OCI-LY7 (cell line): ENCODE results near the gene IRX4. TPM values are rescaled to one million over a fixed set of nuclear protein-coding genes. Genes with fewer than 3 reads are reported as not detected.

ENCODE experiments used
- BruUV-seq: library from RNA; stranded (reverse); fragments of 400-500 nt; replicated peaks from 2 replicates; lab custom pipeline; 2021; lab: Mats Ljungman, UMichigan
- CTCF ChIA-PET: fragments of 300-600 bp; sonication (Branson Sonifier 250); formaldehyde crosslinking; loops from one replicate; lab custom pipeline; 2022; ENCODE audit warnings: antibody characterized with exemption; ENCODE audit not compliant: unreplicated experiment; lab: Charles Lee
- POLR2A ChIA-PET: fragments of 300-600 bp; sonication (Branson Sonifier 250); formaldehyde crosslinking; loops from one replicate; lab custom pipeline; 2022; ENCODE audit warnings: antibody characterized with exemption; lab: Charles Lee
- DNase-seq: peaks from one replicate; pipeline ENCODE4 v3.0.0-alpha.2; 2015; ENCODE audit warnings: low spot score
- H2AFZ ChIP-seq: fragments of 200-600 bp; sonication (generic), shearing (Covaris generic); 2 replicates; pipeline ENCODE4 v1.6.1; 2014; ENCODE audit warnings: mild to moderate bottlenecking, antibody characterized with exemption, low read length, moderate library complexity
- H3K27ac ChIP-seq: fragments of 200-600 bp; sonication (generic); 2 replicates; pipeline ENCODE4 v1.5.1; 2014; ENCODE audit warnings: mixed run types, low read depth, mild to moderate bottlenecking, moderate library complexity, low read length, inconsistent platforms; ENCODE audit not compliant: poor library complexity, severe bottlenecking
- H3K36me3 ChIP-seq: fragments of 200-600 bp; sonication (generic); 2 replicates; pipeline ENCODE4 v1.6.1; 2014; ENCODE audit warnings: mild to moderate bottlenecking, antibody characterized with exemption, low read length, moderate library complexity, mixed read lengths; ENCODE audit not compliant: insufficient read depth
- H3K4me1 ChIP-seq: fragments of 200-600 bp; sonication (generic); 2 replicates; pipeline ENCODE4 v1.5.1; 2014; ENCODE audit warnings: mild to moderate bottlenecking, low read length; ENCODE audit not compliant: insufficient read depth, poor library complexity, severe bottlenecking
- H3K4me2 ChIP-seq: fragments of 200-600 bp; sonication (generic); 2 replicates; pipeline ENCODE4 v1.6.1; 2014; ENCODE audit warnings: mild to moderate bottlenecking, low read length
- H3K4me3 ChIP-seq: fragments of 200-600 bp; sonication (generic); 2 replicates; pipeline ENCODE4 v1.5.1; 2014; ENCODE audit warnings: mild to moderate bottlenecking, low read depth, low read length; ENCODE audit not compliant: poor library complexity, severe bottlenecking
- H3K79me2 ChIP-seq: fragments of 200-600 bp; sonication (generic); 2 replicates; pipeline ENCODE4 v1.6.1; 2016; ENCODE audit warnings: low read depth, mild to moderate bottlenecking, low read length, moderate library complexity, mixed read lengths; ENCODE audit not compliant: insufficient read depth
- H3K9me2 ChIP-seq: fragments of 200-600 bp; sonication (generic); 2 replicates; pipeline ENCODE4 v1.6.1; 2016; ENCODE audit warnings: mild to moderate bottlenecking, low read length, mixed read lengths; ENCODE audit not compliant: insufficient read depth
- H3K9me3 ChIP-seq: fragments of 200-600 bp; sonication (generic); 2 replicates; pipeline ENCODE4 v1.6.1; 2014; ENCODE audit warnings: mild to moderate bottlenecking, mixed run types, low read length, mixed read lengths
- H4K20me1 ChIP-seq: fragments of 200-600 bp; sonication (generic); 2 replicates; pipeline ENCODE4 v1.6.1; 2014; ENCODE audit warnings: mild to moderate bottlenecking, antibody characterized with exemption, low read length, moderate library complexity, mixed read lengths; ENCODE audit not compliant: insufficient read depth
- CTCF ChIP-seq: fragments of 200-600 bp; sonication (generic); conservative IDR thresholded peaks from 2 replicates; pipeline ENCODE4 v1.5.1; 2014; ENCODE audit warnings: mild to moderate bottlenecking, antibody characterized with exemption, low read length, moderate library complexity, mixed read lengths
- EZH2phosphoT487 ChIP-seq: fragments of 200-600 bp; sonication (generic); IDR thresholded peaks from 2 replicates; pipeline ENCODE4 v1.6.1; 2018; ENCODE audit warnings: low read depth, borderline replicate concordance, mild to moderate bottlenecking, mixed run types, antibody characterized with exemption, low read length, moderate library complexity, mixed read lengths
- intact Hi-C: fragments of 100-400 bp; cut with micrococcal nuclease; formaldehyde crosslinking; loops from one replicate; pipeline ENCODE4 v1.10.0; 2022; ENCODE audit not compliant: unreplicated experiment
- total RNA-seq, 2 experiments: library from RNA; depleted of rRNA in 1 of 2; stranded (reverse); fragments of >200 nt in 1 of 2; shearing (Covaris generic) in 1 of 2; gene quantifications; 2 replicates each; pipeline ENCODE4 v1.2.3, GENCODE V29; 2014 to 2022

IRX4 gene
- total RNA-seq, 2 experiments from 2014 or later = not detected

DNA sequence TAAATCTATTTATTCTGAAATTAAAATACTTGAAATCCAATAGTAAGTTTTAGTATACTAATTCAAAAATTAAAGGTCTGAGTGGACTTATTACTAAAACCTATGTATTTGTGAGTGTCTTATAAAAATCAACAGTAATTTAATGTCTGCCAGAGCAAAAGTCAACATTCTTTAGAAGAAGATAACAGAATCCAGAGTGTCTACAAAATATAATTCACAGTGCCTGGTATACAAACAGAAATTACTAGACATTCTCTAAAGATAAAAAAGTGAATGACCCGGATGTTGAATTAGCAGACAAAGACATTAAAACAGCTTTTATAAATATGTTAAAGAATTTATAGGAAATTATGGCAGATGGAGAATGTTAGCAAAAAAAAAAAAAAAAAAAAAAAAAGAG lies 22.4 kb upstream of the IRX4 start:
- no peaks in the 10 kb centered on the region for H3K9me3 ChIP-seq
- no peak overlapping the region for H3K4me3 ChIP-seq
- no peak overlapping the region for H3K4me2 ChIP-seq
- DNase-seq = no peak
- H3K79me2 ChIP-seq = no peaks in the 10 kb centered on the region
- no peaks in the 10 kb centered on the region for H3K4me1 ChIP-seq
- CTCF ChIA-PET = no interaction called here
- TF ChIP-seq EZH2phosphoT487 (no peak), CTCF (no peak)
- no peak overlapping the region for H2AFZ ChIP-seq
- no peaks in the 10 kb centered on the region for H3K36me3 ChIP-seq
- POLR2A ChIA-PET = no interaction called here
- H3K9me2 ChIP-seq = no peaks in the 10 kb centered on the region
- intact Hi-C loops = no loop called here
- no peaks in the 10 kb centered on the region for H4K20me1 ChIP-seq
- no peak overlapping the region for H3K27ac ChIP-seq
- BruUV-seq = no TSS peak

DNA sequence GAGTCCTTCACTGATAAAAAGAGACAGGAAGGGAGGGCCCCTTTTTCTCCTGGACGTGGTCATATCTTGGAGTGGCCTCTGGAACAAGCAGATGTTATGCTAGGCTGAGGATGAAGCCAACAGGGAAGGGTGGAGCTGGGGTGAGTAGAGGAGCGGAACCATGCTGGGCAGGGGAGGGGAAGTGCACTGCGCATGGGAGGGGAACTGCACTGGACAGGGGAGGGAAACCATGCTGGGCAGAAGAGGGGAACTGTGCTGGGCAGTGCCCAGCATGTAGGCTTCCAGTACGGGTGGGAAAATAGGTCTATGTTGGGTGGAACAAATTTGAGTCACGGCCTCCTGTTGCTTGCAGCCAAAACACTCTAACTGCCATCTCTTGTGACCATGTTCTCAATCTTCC lies 19.3 kb upstream of the IRX4 start:
- TF ChIP-seq EZH2phosphoT487 = no peak
- no peak for TF ChIP-seq CTCF
- Histone ChIP-seq H3K4me1 (no peaks in the 10 kb centered on the region), H3K4me2 (no peak overlapping the region), H3K9me3 (no peaks in the 10 kb centered on the region), H3K36me3 (no peaks in the 10 kb centered on the region), H3K4me3 (no peak overlapping the region), H3K79me2 (no peaks in the 10 kb centered on the region), H2AFZ (no peak overlapping the region), H3K9me2 (no peaks in the 10 kb centered on the region), H4K20me1 (no peaks in the 10 kb centered on the region), H3K27ac (no peak overlapping the region)
- ChIA-PET POLR2A (no interaction called here), CTCF (no interaction called here)
- no peak for DNase-seq
- BruUV-seq = no TSS peak
- intact Hi-C loops = no loop called here

DNA sequence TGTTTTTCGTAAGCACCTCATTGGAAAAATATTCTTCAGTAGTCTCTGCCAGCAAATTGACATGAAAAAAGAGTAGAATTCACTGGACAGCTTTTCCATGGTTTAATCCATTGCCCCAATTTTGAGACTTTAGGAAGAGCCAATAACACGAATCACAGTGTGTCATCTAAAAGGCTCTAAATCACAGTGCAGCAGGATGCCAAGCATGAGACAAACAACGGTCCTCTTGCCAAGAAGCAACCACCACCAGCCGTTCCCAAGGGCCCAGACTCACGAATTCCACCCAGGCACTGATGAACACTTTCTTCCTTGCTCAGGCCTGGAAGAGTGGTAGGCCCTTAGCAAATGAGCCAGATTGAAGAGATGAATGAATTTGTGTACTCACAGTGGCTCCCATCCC lies 18.3 kb upstream of the IRX4 start:
- Histone ChIP-seq H4K20me1 (no peaks in the 10 kb centered on the region), H3K36me3 (no peaks in the 10 kb centered on the region), H2AFZ (no peak overlapping the region), H3K9me3 (no peaks in the 10 kb centered on the region), H3K4me2 (no peak overlapping the region), H3K27ac (no peak overlapping the region), H3K79me2 (no peaks in the 10 kb centered on the region), H3K4me3 (no peak overlapping the region), H3K9me2 (no peaks in the 10 kb centered on the region), H3K4me1 (no peaks in the 10 kb centered on the region)
- intact Hi-C loops = no loop called here
- BruUV-seq = no TSS peak
- no peak for DNase-seq
- CTCF ChIA-PET = no interaction called here
- POLR2A ChIA-PET = no interaction called here
- TF ChIP-seq EZH2phosphoT487 = no peak
- TF ChIP-seq CTCF = no peak
